PFSK-1 (cell line): ENCODE results near the gene AUTS2.

Experiments used
- POLR2AphosphoS5 ChIP-seq: IDR thresholded peaks from 2 replicates; pipeline ENCODE4 v1.6.1; 2012; ENCODE audit warnings: low read depth, mild to moderate bottlenecking, control low read depth, low read length, moderate library complexity
- REST ChIP-seq, 2 experiments: IDR thresholded peaks; 2 replicates each; pipeline versions ENCODE4 v1.6.1 to v1.8.0; 2011 to 2012; ENCODE audit warnings: low read depth in 2 of 2, low read length in 2 of 2, control low read depth in 1 of 2, inconsistent platforms in 1 of 2, mild to moderate bottlenecking in 1 of 2, moderate library complexity in 1 of 2; ENCODE audit not compliant: insufficient read depth in 1 of 2
- SIN3A ChIP-seq: IDR thresholded peaks from 2 replicates; pipeline ENCODE4 v1.6.1; 2012; ENCODE audit warnings: mild to moderate bottlenecking, low read length, moderate library complexity, borderline replicate concordance; ENCODE audit not compliant: insufficient read depth
- TAF1 ChIP-seq: IDR thresholded peaks from 2 replicates; pipeline ENCODE4 v1.6.1; 2012; ENCODE audit warnings: low read length, control low read depth, borderline replicate concordance; ENCODE audit not compliant: insufficient read depth

- TF ChIP-seq REST (IDR thresholded peaks at IDR 0.05; ENCODE audit: insufficient read depth in 1 of 2, low read depth in 2 of 2, low read length in 2 of 2), result no peak
- TF ChIP-seq SIN3A, result no peak
- TF ChIP-seq POLR2AphosphoS5, result no peak
- TF ChIP-seq TAF1, result no peak
These were observed 330.3 kb downstream of the AUTS2 start for GRCh38 chr7:69928621-69929020.
